Measurements from ENCODE around the gene RBM42.

DNA sequence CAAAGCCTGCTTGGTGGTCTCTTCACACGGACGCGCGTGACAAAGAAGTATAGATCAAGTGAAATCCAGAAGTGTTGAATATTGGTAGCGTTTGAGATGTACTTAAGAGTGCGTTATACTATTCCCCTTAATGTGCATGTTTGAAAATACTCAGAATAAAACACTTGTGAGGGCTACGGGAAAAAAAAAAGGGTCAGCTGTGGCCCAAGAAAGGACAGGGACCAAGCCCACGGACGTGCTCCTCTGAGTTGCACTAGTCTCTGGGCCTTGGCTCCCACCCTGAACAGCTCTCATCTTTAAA is 622 bp upstream of the RBM42 start:
- TF ChIP-seq POLR2A (IDR thresholded peaks at IDR 0.05), result no peak
- TF ChIP-seq, protein P1, sequence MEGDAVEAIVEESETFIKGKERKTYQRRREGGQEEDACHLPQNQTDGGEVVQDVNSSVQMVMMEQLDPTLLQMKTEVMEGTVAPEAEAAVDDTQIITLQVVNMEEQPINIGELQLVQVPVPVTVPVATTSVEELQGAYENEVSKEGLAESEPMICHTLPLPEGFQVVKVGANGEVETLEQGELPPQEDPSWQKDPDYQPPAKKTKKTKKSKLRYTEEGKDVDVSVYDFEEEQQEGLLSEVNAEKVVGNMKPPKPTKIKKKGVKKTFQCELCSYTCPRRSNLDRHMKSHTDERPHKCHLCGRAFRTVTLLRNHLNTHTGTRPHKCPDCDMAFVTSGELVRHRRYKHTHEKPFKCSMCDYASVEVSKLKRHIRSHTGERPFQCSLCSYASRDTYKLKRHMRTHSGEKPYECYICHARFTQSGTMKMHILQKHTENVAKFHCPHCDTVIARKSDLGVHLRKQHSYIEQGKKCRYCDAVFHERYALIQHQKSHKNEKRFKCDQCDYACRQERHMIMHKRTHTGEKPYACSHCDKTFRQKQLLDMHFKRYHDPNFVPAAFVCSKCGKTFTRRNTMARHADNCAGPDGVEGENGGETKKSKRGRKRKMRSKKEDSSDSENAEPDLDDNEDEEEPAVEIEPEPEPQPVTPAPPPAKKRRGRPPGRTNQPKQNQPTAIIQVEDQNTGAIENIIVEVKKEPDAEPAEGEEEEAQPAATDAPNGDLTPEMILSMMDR (IDR thresholded peaks at IDR 0.05), result no peak
